Measurements from ENCODE around the gene MAP1LC3A. TPM values are rescaled to one million over a fixed set of nuclear protein-coding genes. Genes with fewer than 3 reads are reported as not detected.

Gene MAP1LC3A
- total RNA-seq, 3 donors from 2014 or later: 39.2 to 58.2 (median 51.5) TPM

GRCh38 chr20:34561661-34562060 lies 3.1 kb downstream of the MAP1LC3A start:
- Histone ChIP-seq H3K4me1 (peaks cover 0 to 3% of the 10 kb centered on the region in 2 donors), H3K4me3 (no peak overlapping the region), H3K36me3 (no peaks in the 10 kb centered on the region), H3K27ac (no peak overlapping the region), H3K9me3 (no peaks in the 10 kb centered on the region), H3K27me3 (no peaks in the 10 kb centered on the region)
- TF ChIP-seq POLR2AphosphoS5 (IDR thresholded peaks at IDR 0.05) (no peak), CTCF (IDR thresholded peaks at IDR 0.05) (no peak), POLR2A (IDR thresholded peaks at IDR 0.05) (no peak)
- DNase-seq (ENCODE audit: low spot score in 2 of 2): no peak
- intact Hi-C loops (cut with DNase I; ENCODE audit: low total_unique reads): no loop called here

DNA sequence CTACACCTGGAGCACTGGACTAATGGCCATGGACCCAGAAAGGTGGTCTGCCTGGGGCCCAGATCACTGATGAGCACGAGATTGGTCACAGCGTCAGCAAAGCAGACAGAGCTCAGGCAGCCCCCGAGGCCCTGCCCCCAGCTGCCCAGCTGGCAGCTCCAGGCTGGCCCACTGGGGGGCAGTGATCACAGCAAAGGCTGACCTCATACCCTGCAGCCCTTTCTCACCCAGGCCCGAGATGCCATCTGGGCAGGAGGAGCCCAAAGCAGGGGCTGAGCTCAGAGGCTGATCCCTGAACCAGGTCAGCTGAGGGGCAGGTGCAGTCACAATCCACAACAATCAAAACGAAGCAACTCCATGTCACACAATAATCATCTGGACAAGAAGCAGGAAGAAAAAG lies 4.1 kb downstream of the MAP1LC3A start:
- intact Hi-C loops (cut with DNase I; ENCODE audit: low total_unique reads): no loop called here
- no peaks in the 10 kb centered on the region for H3K9me3 ChIP-seq
- DNase-seq (ENCODE audit: low spot score in 2 of 2): no peak
- H3K27ac ChIP-seq: no peak overlapping the region
- peaks cover 0 to 3% of the 10 kb centered on the region in 2 donors for H3K4me1 ChIP-seq
- H3K36me3 ChIP-seq: no peaks in the 10 kb centered on the region
- no peak overlapping the region for H3K4me3 ChIP-seq
- no peaks in the 10 kb centered on the region for H3K27me3 ChIP-seq
- TF ChIP-seq POLR2AphosphoS5 (IDR thresholded peaks at IDR 0.05): no peak
- TF ChIP-seq POLR2A (IDR thresholded peaks at IDR 0.05): no peak
- no peak for TF ChIP-seq CTCF (IDR thresholded peaks at IDR 0.05)

GRCh38 chr20:34564833-34565232 lies 6.3 kb downstream of the MAP1LC3A start:
- no peak overlapping the region for H3K27ac ChIP-seq
- no peak for DNase-seq (ENCODE audit: low spot score in 2 of 2)
- H3K27me3 ChIP-seq: no peaks in the 10 kb centered on the region
- intact Hi-C loops (cut with DNase I; ENCODE audit: low total_unique reads): loop anchor here (1.0 kb wide), 1 partner anchor 17 kb away; no protein-coding TSS in a partner anchor
- TF ChIP-seq CTCF (IDR thresholded peaks at IDR 0.05) (no peak), POLR2AphosphoS5 (IDR thresholded peaks at IDR 0.05) (no peak), POLR2A (IDR thresholded peaks at IDR 0.05) (no peak)
- H3K4me3 ChIP-seq: no peak overlapping the region
- H3K9me3 ChIP-seq: no peaks in the 10 kb centered on the region
- H3K36me3 ChIP-seq: no peaks in the 10 kb centered on the region
- no peaks in the 10 kb centered on the region for H3K4me1 ChIP-seq

DNA sequence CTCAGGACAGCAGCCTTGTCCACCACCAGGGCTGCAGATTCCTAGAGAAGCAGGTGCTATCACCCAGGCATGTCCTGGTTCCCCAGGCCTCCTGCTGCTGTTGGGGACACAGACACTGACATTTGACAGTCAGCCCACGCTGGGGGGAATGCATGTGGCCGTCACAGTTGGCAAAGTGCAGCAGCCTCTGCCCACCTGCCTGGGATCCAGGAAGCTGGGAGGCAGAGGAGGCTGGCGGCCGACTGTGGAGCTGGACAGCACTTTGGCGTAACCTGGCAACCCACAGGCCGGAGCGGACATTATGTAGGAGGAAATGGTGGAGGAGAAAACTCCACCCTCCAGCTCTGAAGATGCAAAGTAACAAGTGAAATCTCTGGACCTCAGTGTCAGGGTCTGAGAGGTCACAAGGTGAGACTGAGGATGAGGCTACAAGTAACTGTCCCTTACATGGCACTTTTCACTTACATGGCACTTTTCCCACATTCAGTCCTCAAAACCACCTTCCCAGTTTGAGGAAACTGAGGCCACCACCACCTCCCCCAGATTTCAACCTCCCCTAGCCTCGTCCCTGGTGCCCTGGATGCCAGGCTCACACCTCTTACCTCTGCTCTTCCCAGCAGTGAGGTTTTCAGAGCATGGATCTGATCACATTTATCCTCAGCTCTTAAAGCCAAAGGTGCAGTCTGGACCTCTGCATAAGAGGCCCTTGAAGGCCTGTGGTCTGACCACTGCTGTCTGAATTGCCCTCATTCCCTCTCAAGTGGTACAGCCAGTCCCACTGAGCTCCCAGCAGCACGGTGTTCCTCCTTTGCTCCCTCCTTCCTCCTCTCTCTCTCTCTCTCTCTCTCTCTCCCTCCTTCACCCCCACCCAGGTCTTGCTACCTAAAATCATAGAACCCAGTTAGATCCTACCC lies 8.7 kb downstream of the MAP1LC3A start:
- H3K4me3 ChIP-seq: no peak overlapping the region
- no peak overlapping the region for H3K27ac ChIP-seq
- H3K36me3 ChIP-seq: no peaks in the 10 kb centered on the region
- H3K4me1 ChIP-seq: no peaks in the 10 kb centered on the region
- no peak for TF ChIP-seq POLR2A (IDR thresholded peaks at IDR 0.05)
- no peak for TF ChIP-seq POLR2AphosphoS5 (IDR thresholded peaks at IDR 0.05)
- no peak for TF ChIP-seq CTCF (IDR thresholded peaks at IDR 0.05)
- H3K27me3 ChIP-seq: no peaks in the 10 kb centered on the region
- intact Hi-C loops (cut with DNase I; ENCODE audit: low total_unique reads): no loop called here
- DNase-seq (ENCODE audit: low spot score in 2 of 2): peak in 1 of 2 donors; percentile 2
- no peaks in the 10 kb centered on the region for H3K9me3 ChIP-seq
